IPS-NIHi7 (cell line): ENCODE measurements around the gene FLNC.
A peak's percentile ranks its signal among the peaks of the same experiment; 100 is the strongest.

Experiments
- DNase-seq: peaks from one replicate; pipeline ENCODE4 v3.0.0; 2012; ENCODE audit warnings: mixed read lengths; ENCODE audit errors: extremely low spot score

The FLNC gene

GRCh38 chr7:128891110-128891941 lies 61.1 kb downstream of the FLNC start:
- peak; percentile 59 for DNase-seq

DNA sequence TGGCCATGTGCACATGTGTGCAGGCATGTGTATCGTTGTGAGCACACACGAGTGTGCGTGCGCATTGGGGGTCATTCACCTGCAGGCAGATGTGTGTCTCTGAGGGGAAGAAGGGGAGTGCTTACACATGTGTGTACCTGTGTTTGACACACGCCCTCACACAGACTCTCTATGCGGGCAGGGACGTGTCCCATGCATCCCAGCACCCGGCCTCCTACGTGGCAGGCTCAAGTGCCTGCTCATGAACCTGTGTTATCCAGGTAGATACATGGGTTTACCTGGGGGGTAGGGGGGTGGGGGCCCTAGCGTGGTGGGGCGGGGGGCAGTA lies 61.7 kb downstream of the FLNC start:
- no peak for DNase-seq

DNA sequence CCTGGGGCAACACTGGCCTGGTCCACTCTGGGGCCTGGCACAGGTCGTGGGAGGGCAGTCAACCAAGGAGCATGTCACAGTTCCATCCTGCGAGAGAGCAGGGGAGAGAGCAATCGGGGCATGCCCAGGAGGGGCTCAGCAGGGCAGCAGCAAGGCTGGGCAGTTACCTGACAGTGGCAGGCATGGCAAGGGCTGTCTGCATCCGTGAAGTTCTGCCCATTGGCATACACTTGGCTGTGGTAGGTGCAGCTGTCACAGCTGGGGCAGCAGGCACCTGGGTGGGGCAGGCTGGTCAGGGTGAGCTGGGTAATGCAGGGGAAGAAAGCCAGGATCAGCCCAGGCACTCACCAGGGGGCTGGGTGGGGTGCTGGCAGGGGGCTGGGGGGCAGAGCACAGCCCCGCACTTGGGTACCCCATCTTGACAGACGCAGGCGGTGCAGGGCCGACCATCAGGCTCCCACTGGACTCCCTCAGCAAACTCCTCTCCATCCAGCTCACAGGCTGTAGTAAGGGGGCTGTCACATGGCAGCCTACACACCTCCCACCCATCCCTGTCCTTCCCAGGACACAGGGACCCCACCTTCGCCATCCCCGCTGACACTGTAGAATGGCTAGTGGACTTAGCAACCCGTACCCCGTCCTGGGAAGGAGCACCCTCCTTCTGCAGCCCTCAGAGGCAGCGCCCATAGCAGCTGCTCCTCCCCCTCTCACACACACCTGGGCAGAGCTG lies 62.5 kb downstream of the FLNC start:
- DNase-seq: no peak

DNA sequence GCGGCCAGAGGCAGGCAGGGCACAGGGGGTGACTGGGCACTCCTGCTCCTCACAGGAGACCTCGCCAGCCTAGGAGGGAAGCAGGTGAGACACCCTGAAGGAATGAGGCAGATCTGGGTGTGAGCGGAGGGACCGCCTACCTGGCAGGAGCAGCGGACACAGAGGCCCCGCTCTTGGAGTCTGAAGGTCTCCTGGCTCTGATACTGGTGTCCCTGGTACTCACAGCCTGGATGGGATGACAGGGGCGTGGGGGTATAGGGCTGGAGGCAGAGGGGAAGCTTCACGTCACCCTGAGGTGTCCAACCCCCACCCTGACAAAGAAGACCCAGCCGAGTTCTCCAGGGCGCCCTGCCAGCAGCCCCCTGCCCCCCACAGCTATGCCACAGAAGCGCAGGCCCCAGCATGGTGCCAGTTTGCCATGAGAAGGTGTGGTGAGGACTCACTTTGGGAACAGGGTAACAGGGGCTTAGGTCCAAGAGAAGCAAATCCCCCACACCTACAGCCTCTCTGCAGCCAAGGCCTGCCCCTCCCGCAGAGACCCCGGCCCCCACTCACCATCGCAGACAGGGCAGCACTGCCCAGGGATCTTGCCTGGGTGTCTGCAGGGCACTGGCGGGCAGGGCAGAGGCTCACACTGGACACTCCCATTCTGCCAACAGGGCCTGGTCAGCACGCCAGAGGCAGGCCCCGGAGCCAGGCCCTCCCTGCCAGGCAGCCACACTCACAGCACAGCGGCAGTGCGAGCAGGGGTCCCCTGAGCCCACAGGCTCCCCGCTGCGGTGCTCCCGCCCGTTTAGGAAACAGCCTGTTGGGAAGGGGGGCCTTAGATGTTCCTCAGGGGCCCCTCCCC lies 63.3 kb downstream of the FLNC start:
- DNase-seq: no peak

DNA sequence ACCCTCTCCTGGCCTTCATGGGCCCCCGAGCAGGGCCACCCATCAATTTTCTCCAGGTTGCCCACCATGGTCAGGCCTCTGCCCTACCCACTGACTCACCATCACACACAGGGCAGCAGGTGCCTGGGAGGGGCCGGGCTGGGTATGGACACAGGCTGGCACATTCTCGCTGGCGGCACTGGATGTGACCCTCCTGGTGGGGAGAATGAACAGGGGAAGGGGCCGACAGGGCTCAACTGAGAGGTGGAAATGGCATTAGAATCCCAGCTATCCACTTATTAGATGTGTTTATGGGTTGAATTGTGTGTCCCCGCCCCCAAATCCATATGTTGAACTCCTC lies 63.9 kb downstream of the FLNC start:
- no peak for DNase-seq

- DNase-seq: no peak
These were observed 65.1 kb downstream of the FLNC start for GRCh38 chr7:128895320-128895719.

GRCh38 chr7:128899392-128899791 lies 69.2 kb downstream of the FLNC start:
- DNase-seq: no peak

GRCh38 chr7:128900237-128900636 lies 70.0 kb downstream of the FLNC start:
- DNase-seq: no peak

- peak; percentile 4 for DNase-seq
These were observed 72.8 kb downstream of the FLNC start for GRCh38 chr7:128902761-128903585.

GRCh38 chr7:128903621-128904361 lies 73.6 kb downstream of the FLNC start:
- peak; percentile 4 for DNase-seq

GRCh38 chr7:128904381-128905197 lies 74.4 kb downstream of the FLNC start:
- peak; percentile 72 for DNase-seq

DNA sequence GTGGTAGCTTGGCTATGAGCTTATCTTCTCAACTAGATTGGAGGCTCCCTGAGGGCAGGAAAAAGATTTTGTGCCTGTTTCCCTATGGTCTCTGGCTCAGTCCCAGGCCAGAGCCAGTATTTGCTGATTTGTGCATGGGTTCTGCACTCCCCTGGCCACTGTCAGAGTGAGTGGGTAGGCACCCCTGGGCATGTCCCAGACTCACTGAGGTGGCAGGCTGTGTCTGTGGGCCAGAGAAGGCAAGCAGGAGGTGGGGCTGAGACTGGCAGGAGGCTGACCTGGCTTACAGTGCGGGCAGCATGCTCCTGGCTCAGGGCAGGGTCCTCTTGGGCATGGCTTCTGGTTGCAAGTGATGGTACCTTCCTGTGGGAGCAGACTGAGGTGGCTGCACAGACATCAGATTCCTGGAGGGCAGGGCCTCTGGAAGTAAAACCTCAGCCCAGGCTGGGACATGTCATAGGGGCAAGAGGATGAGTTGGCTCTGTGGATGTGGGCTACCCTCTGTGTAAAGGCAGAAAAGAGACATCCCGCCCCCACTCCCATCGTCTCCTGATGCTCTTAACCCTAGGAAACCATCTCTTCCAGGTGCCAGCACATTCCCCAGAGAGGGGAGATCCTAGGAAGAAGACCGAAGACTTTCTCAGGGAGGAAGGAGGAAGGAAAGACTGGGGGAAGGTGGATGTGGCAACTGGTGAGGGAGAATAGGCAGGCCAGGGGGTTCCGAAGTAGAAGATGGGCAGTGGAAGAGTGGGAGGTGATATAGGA lies 76.0 kb downstream of the FLNC start:
- no peak for DNase-seq

DNA sequence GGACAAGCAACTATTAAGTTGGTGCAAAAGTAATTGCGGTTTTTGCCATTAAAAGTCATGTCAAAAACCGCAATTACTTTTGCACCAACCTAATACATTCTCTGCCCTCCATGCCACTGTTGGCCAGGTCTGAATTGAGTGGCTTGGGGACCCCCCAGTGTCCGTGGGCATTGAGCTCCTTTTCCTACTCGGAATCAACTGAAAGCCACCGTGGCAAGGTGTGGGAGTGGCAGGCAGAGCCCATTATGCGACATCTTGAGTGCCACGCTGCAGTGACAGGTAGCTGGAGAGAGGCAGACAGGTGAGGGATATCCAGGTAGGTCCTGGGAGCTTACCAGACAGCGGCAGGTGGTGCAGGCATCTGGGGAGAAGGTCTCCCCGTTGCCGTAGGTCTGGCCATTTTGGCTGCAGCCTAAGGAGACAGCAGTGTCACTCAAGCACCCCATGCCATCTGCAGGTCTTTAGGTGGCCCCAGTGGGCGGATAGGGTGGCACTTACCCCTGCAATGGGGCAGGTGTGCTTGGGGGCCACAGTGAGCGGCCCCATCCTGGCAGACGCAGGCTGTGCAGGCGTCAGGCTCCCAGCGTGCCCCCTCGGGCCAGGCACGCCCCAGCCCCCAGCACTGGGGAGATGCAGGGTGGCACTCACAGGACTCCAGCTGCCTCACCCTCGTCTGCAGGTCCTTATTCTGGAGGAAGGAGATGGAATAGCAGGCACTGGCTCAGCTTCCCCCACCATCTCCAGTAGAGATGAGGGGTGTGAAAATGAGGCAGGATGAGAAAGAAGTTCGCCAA lies 76.8 kb downstream of the FLNC start:
- peak; percentile 3 for DNase-seq
